Neural progenitor cell (in vitro differentiated cells): ENCODE measurements around the gene CEACAM7. TPM values are rescaled to one million over a fixed set of nuclear protein-coding genes. Genes with fewer than 3 reads are reported as not detected.
A peak's percentile ranks its signal among the peaks of the same experiment; 100 is the strongest.

Experiments
- DNase-seq: peaks from one replicate; pipeline ENCODE4 v3.0.0-alpha.2; 2016; ENCODE audit warnings: low spot score
- H2AFZ ChIP-seq: fragments of 200-600 bp; sonication (generic); replicated peaks from 2 replicates; pipeline ENCODE4 v1.6.1; 2016; ENCODE audit warnings: antibody characterized with exemption
- H3F3A ChIP-seq: fragments of 200-600 bp; sonication (generic); 2 replicates; pipeline ENCODE4 v1.6.1; 2016; ENCODE audit warnings: antibody characterized with exemption, low read depth
- H3K27ac ChIP-seq: fragments of 200-600 bp; sonication (generic); 2 replicates; pipeline ENCODE4 v1.5.1; 2016; ENCODE audit warnings: mild to moderate bottlenecking
- H3K27me3 ChIP-seq: fragments of 200-600 bp; sonication (generic); 2 replicates; pipeline ENCODE4 v1.6.1; 2016; ENCODE audit warnings: mild to moderate bottlenecking, moderate library complexity
- H3K36me3 ChIP-seq: fragments of 200-600 bp; sonication (generic); 2 replicates; pipeline ENCODE4 v1.5.1; 2016
- H3K4me1 ChIP-seq: fragments of 200-600 bp; sonication (generic); 2 replicates; pipeline ENCODE4 v1.6.1; 2016; ENCODE audit warnings: mixed run types
- H3K4me2 ChIP-seq: fragments of 200-600 bp; sonication (generic); 2 replicates; pipeline ENCODE4 v1.6.1; 2016
- H3K4me3 ChIP-seq: fragments of 200-600 bp; sonication (generic); 2 replicates; pipeline ENCODE4 v1.5.1; 2016
- H3K79me2 ChIP-seq: fragments of 200-600 bp; sonication (generic); 2 replicates; pipeline ENCODE4 v1.6.1; 2016; ENCODE audit warnings: low read depth
- H3K9ac ChIP-seq: fragments of 200-600 bp; sonication (generic); 2 replicates; pipeline ENCODE4 v1.6.1; 2016
- H3K9me3 ChIP-seq: fragments of 200-600 bp; sonication (generic); 2 replicates; pipeline ENCODE4 v1.5.1; 2016; ENCODE audit warnings: low read depth
- H4K20me1 ChIP-seq: fragments of 200-600 bp; sonication (generic); 2 replicates; pipeline ENCODE4 v1.6.1; 2016; ENCODE audit warnings: low read depth
- H3K27ac Mint-ChIP-seq: 3 replicates; pipeline ENCODE4 v1.8.0; 2021; ENCODE audit warnings: mixed read lengths
- H3K27me3 Mint-ChIP-seq: 2 replicates; pipeline ENCODE4 v1.8.0; 2022; ENCODE audit warnings: low read depth, mild to moderate bottlenecking, inconsistent platforms, moderate library complexity, mixed read lengths; ENCODE audit not compliant: insufficient read depth
- H3K36me3 Mint-ChIP-seq: 3 replicates; pipeline ENCODE4 v1.8.0; 2021; ENCODE audit warnings: mixed read lengths
- H3K4me1 Mint-ChIP-seq: 3 replicates; pipeline ENCODE4 v1.8.0; 2021; ENCODE audit warnings: mixed read lengths
- H3K4me3 Mint-ChIP-seq: 3 replicates; pipeline ENCODE4 v1.8.0; 2021; ENCODE audit warnings: mild to moderate bottlenecking, moderate library complexity, mixed read lengths
- H3K9me3 Mint-ChIP-seq: 3 replicates; pipeline ENCODE4 v1.8.0; 2020; ENCODE audit warnings: mixed read lengths
- CTCF ChIP-seq: fragments of 200-600 bp; sonication (generic); IDR thresholded peaks from 2 replicates; pipeline ENCODE4 v1.5.1; 2017; ENCODE audit warnings: antibody characterized with exemption, mild to moderate bottlenecking
- EZH2 ChIP-seq: fragments of 200-600 bp; sonication (generic); IDR thresholded peaks from 2 replicates; pipeline ENCODE4 v1.6.1; 2017; ENCODE audit warnings: antibody characterized with exemption, mild to moderate bottlenecking, moderate library complexity
- EZH2phosphoT487 ChIP-seq: fragments of 200-600 bp; sonication (generic); IDR thresholded peaks from 2 replicates; pipeline ENCODE4 v1.6.1; 2017; ENCODE audit warnings: antibody characterized with exemption
- total RNA-seq: library from RNA; depleted of rRNA; stranded (reverse); fragments of >200 nt; gene quantifications from 2 replicates; pipeline ENCODE4 v1.2.3, GENCODE V29; 2015; ENCODE audit warnings: low replicate concordance

Gene CEACAM7
- total RNA-seq, 1 donor from 2014 or later = not detected

DNA sequence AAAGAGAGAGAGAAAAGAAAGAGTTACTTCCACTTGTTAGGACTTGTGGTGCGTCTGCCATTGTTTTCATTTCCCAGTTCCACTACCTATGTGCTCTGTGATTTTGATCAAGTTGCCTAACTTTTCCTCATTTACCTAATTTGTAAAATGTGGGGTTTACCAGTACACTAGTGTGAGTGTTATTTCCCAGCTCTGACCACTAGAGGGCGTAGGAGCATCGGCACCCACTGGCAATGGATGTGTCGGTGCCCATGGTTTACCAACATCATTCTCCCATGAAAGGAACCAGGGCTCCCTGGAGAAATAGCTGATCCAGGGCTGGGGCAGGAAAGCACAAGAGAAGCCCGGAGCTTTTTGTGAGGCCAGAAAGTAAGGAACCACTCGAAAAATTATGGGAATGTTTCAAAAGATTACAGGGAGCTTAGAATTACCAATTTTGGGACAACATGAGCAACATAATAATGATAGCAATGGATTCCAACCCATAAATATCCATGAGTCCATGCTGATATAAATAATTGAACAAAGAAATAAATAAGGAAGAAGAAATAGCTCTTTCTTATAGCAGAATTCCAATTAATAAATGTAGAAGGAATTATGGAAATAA lies 46.1 kb downstream of the CEACAM7 start:
- Mint-ChIP-seq H3K27ac (no peak overlapping the region), H3K36me3 (no peaks in the 10 kb centered on the region), H3K4me3 (no peak overlapping the region), H3K9me3 (no peaks in the 10 kb centered on the region), H3K4me1 (no peaks in the 10 kb centered on the region), H3K27me3 (peaks cover 4% of the 10 kb centered on the region)
- Histone ChIP-seq H3K79me2 (no peaks in the 10 kb centered on the region), H2AFZ (no peak overlapping the region), H4K20me1 (no peaks in the 10 kb centered on the region), H3K36me3 (no peaks in the 10 kb centered on the region), H3K4me3 (no peak overlapping the region), H3K9me3 (peaks cover 10% of the 10 kb centered on the region), H3K9ac (no peak overlapping the region), H3K27me3 (no peaks in the 10 kb centered on the region), H3F3A (no peaks in the 10 kb centered on the region), H3K4me2 (no peak overlapping the region), H3K27ac (no peak overlapping the region), H3K4me1 (no peaks in the 10 kb centered on the region)
- peak; percentile 45 for DNase-seq
- peak; percentile 72 for TF ChIP-seq CTCF
- no peak for TF ChIP-seq EZH2phosphoT487
- no peak for TF ChIP-seq EZH2

DNA sequence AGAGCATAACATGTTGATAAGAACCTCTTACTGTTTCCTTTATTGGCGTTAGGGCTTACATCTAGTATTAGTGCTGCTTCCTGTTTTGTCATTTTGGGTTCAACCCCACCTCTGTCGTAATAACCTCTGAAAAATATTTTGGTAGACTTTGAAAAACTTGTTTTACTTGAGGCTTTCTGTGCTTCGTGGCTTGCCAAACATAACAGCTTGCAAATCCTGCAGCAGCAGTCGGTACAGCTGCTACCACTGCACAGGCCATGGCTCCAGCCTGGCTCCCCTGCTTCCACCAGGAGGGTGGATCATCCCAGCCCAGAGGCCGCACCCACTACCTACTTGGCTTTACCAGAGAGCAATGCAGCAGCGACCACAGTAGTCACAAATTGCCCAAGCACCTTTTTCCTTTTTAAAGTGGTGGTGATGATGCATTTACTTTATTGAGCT lies 49.4 kb downstream of the CEACAM7 start:
- H3K27me3 Mint-ChIP-seq = peaks cover 4% of the 10 kb centered on the region
- Histone ChIP-seq H3K4me1 (no peaks in the 10 kb centered on the region), H3K36me3 (no peaks in the 10 kb centered on the region), H3K4me3 (no peak overlapping the region), H3K9ac (no peak overlapping the region), H4K20me1 (no peaks in the 10 kb centered on the region), H3K4me2 (no peak overlapping the region), H2AFZ (no peak overlapping the region), H3K79me2 (no peaks in the 10 kb centered on the region), H3K9me3 (peaks cover 10% of the 10 kb centered on the region), H3K27ac (no peak overlapping the region), H3K27me3 (no peaks in the 10 kb centered on the region), H3F3A (no peaks in the 10 kb centered on the region)
- H3K4me1 Mint-ChIP-seq = no peaks in the 10 kb centered on the region
- no peak for DNase-seq
- TF ChIP-seq CTCF = no peak
- no peak for TF ChIP-seq EZH2
- no peak for TF ChIP-seq EZH2phosphoT487
- no peaks in the 10 kb centered on the region for H3K9me3 Mint-ChIP-seq
- no peaks in the 10 kb centered on the region for H3K36me3 Mint-ChIP-seq
- no peak overlapping the region for H3K4me3 Mint-ChIP-seq
- H3K27ac Mint-ChIP-seq = no peak overlapping the region

DNA sequence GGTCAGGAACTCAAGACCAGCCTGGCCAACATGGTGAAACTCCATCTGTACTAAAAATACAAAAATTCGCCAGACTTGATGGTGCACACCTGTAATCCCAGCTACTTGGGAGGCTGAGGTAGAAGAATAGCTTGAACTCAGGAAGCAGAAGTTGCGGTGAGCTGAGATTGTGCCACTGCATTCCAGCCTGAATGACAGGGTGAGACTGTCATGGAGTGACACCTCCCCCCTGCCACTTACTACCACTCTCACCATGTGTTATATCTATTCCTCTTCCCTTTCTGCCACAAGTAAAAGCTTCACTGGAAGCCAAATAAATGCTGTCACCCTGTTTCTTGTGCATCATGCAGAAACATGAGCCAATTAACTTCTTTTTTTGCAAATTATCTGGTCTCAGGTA lies 50.6 kb downstream of the CEACAM7 start:
- Histone ChIP-seq H3K4me2 (no peak overlapping the region), H3F3A (no peaks in the 10 kb centered on the region), H3K4me1 (no peaks in the 10 kb centered on the region), H3K9me3 (peaks cover 14% of the 10 kb centered on the region), H2AFZ (no peak overlapping the region), H3K27ac (no peak overlapping the region), H3K36me3 (no peaks in the 10 kb centered on the region), H3K4me3 (no peak overlapping the region), H3K27me3 (no peaks in the 10 kb centered on the region), H3K79me2 (no peaks in the 10 kb centered on the region), H4K20me1 (no peaks in the 10 kb centered on the region), H3K9ac (no peak overlapping the region)
- Mint-ChIP-seq H3K27me3 (peaks cover 4% of the 10 kb centered on the region), H3K4me1 (no peaks in the 10 kb centered on the region), H3K36me3 (no peaks in the 10 kb centered on the region), H3K27ac (no peak overlapping the region), H3K9me3 (no peaks in the 10 kb centered on the region), H3K4me3 (no peak overlapping the region)
- DNase-seq = no peak
- TF ChIP-seq EZH2 (no peak), EZH2phosphoT487 (no peak), CTCF (no peak)
